Activated CD8-positive, alpha-beta T cell treated with anti-CD3 and anti-CD28 coated beads, Interleukin-2, amount 10 ng/mL, durations not matched to agents 7 days and 5 days (primary cell): ENCODE measurements around the gene OR2L8. TPM values are rescaled to one million over a fixed set of nuclear protein-coding genes. Genes with fewer than 3 reads are reported as not detected.

Source experiments
- ATAC-seq: fragments of 150-1000 bp; cut with Tn5 transposase; one replicate; pipeline ENCODE4 v1.10.0; 2021; ENCODE audit warnings: moderate library complexity
- CTCF ChIA-PET: fragments of 350-600 bp; sonication (Branson Sonifier 250); formaldehyde crosslinking; loops from one replicate; lab custom pipeline; 2021; ENCODE audit warnings: antibody characterized with exemption; lab: Charles Lee
- POLR2A ChIA-PET: fragments of 350-600 bp; sonication (Branson Sonifier 250); formaldehyde crosslinking; loops from one replicate; lab custom pipeline; 2021; ENCODE audit warnings: antibody characterized with exemption; lab: Charles Lee
- DNase-seq: peaks from one replicate; pipeline ENCODE4 v3.0.0-alpha.2; 2020
- H3K27ac Mint-ChIP-seq: one replicate; pipeline ENCODE4 v1.8.0; 2021; ENCODE audit warnings: mild to moderate bottlenecking, mixed read lengths
- H3K27me3 Mint-ChIP-seq: one replicate; pipeline ENCODE4 v1.8.0; 2021; ENCODE audit warnings: low read depth, mixed read lengths
- H3K36me3 Mint-ChIP-seq: one replicate; pipeline ENCODE4 v1.8.0; 2021; ENCODE audit warnings: low read depth, mixed read lengths
- H3K4me1 Mint-ChIP-seq: one replicate; pipeline ENCODE4 v1.8.0; 2021; ENCODE audit warnings: low read depth, mixed read lengths
- H3K4me3 Mint-ChIP-seq: one replicate; pipeline ENCODE4 v1.8.0; 2021; ENCODE audit warnings: mild to moderate bottlenecking, mixed read lengths
- H3K9me3 Mint-ChIP-seq: one replicate; pipeline ENCODE4 v1.8.0; 2022; ENCODE audit warnings: mixed read lengths; ENCODE audit not compliant: insufficient read depth
- total RNA-seq, 2 experiments: library from RNA; stranded (reverse); gene quantifications; one replicate each; pipeline ENCODE4 v1.2.3, GENCODE V29; 2021

OR2L8 gene, protein sequence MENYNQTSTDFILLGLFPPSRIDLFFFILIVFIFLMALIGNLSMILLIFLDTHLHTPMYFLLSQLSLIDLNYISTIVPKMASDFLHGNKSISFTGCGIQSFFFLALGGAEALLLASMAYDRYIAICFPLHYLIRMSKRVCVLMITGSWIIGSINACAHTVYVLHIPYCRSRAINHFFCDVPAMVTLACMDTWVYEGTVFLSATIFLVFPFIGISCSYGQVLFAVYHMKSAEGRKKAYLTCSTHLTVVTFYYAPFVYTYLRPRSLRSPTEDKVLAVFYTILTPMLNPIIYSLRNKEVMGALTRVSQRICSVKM
- total RNA-seq, result under 1 TPM in 1 of 2 experiments, not detected in 1; 0.29 TPM

DNA sequence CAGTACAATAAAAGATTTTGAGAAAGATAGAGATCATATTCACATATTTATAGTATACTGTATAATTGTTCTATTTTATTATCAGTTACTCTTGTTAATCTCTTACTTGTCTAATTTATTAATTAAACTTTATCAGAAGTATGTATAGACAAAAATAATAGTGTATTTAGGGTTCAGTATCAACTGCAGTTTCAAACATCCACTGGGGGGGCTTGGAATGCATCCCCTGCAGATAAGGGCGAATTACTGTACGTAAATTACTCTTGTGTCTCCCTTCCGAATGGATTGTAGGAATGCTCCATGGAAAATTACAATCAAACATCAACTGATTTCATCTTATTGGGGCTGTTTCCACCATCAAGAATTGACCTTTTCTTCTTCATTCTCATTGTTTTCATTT is at the start of gene OR2L8:
Gene OR2L8, plus strand, starts transcription at position 301 of the 400 bp plus-strand sequence. Its CDS starts 0 bp downstream, at position 301.
- Mint-ChIP-seq H3K4me3 (no peak within 1 kb of the TSS), H3K4me1 (no peaks in the 10 kb centered on the region), H3K36me3 (no peaks in the 10 kb centered on the region), H3K27ac (no peak within 1 kb of the TSS), H3K27me3 (no peaks in the 10 kb centered on the region), H3K9me3 (no peaks in the 10 kb centered on the region)
- ChIA-PET CTCF (no interaction called here), POLR2A (no interaction called here)
- DNase-seq, result no peak
- no peak for ATAC-seq

DNA sequence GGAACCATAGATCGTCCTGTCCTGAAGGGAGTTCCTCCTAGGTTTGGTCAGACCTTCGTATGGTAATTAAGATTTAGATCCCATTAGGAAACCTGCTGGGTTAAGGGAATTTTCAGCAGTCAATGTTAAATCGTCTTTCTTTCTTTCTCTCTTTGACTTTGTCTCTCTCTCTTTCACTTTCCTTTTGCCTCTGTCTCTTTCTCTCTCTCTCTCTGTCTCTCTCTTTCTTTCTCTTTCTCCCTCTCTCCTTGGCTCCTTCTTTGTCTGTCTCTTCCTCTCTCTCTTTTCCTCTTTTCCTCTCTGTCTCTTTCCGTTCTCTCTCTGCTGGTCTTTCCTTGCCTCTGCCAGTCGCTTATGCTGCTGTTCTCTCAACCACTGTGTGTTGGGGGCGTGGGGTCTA is 44.5 kb upstream of the OR2L8 start:
- H3K9me3 Mint-ChIP-seq, result peaks cover 5% of the 10 kb centered on the region
- peaks cover 3% of the 10 kb centered on the region for H3K27me3 Mint-ChIP-seq
- H3K36me3 Mint-ChIP-seq, result peaks cover 5% of the 10 kb centered on the region
- DNase-seq (no peak), ATAC-seq (no peak)
- ChIA-PET CTCF (no interaction called here), POLR2A (no interaction called here)
- peaks cover 32% of the 10 kb centered on the region for H3K4me1 Mint-ChIP-seq
- H3K27ac Mint-ChIP-seq, result no peak overlapping the region
- no peak overlapping the region for H3K4me3 Mint-ChIP-seq

DNA sequence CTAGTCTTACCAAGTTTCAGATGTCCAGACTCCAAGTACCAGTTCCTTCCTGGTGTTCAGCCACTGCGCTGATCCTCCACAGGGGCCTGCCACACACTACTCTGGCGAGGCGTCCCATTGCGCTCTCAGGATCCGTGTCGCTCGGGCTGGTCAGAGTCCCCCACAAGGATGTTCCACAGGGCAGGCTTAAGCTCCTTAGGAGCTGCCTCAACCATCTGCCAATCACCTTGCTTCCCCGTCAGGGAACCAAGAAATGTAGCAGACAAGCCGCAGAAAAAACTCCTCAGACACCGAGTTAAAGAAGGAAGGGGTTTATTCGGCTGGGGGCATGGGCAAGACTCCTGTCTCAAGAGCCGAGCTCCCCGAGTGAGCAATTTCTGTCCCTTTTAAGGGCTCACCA is 43.5 kb upstream of the OR2L8 start:
- no peak overlapping the region for H3K27ac Mint-ChIP-seq
- no peak overlapping the region for H3K4me3 Mint-ChIP-seq
- ATAC-seq (no peak), DNase-seq (no peak)
- peaks cover 3% of the 10 kb centered on the region for H3K27me3 Mint-ChIP-seq
- no peaks in the 10 kb centered on the region for H3K9me3 Mint-ChIP-seq
- ChIA-PET POLR2A (no interaction called here), CTCF (no interaction called here)
- peaks cover 5% of the 10 kb centered on the region for H3K36me3 Mint-ChIP-seq
- H3K4me1 Mint-ChIP-seq, result peaks cover 32% of the 10 kb centered on the region

DNA sequence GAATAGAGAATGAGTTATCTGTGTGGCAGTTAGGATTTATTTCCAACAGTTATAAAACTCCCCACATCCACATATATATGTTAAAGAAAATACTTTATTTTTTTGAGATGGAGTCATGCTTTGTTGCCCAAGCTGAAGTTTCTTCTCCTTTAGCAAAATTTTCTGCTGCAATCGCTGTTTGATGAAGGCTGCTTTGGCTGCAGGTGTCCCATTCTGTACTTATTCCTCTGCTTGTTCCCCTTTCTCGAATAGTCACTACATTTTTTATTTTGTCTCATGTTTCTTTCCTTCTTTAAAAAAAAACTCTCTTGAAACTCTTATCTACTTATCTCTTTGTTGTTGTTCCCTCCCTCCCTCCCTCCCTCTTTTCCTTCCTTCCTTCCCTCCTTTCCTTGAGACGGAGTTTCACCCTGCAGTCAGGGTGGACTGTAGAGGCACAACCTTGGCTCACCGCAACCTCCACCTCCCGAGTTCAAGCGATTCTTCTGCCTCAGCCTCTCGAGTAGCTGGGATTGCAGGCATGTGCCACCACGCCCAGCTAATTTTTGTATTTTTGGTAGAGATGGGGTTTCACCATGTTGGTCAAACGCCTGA is 42.7 kb upstream of the OR2L8 start:
- DNase-seq (no peak), ATAC-seq (peak; percentile 56)
- H3K9me3 Mint-ChIP-seq, result no peaks in the 10 kb centered on the region
- peaks cover 3% of the 10 kb centered on the region for H3K27me3 Mint-ChIP-seq
- ChIA-PET POLR2A (no interaction called here), CTCF (no interaction called here)
- peaks cover 5% of the 10 kb centered on the region for H3K36me3 Mint-ChIP-seq
- H3K4me3 Mint-ChIP-seq, result peak overlapping the region; percentile 72
- H3K27ac Mint-ChIP-seq, result peak overlapping the region; percentile 79
- H3K4me1 Mint-ChIP-seq, result peaks cover 32% of the 10 kb centered on the region

DNA sequence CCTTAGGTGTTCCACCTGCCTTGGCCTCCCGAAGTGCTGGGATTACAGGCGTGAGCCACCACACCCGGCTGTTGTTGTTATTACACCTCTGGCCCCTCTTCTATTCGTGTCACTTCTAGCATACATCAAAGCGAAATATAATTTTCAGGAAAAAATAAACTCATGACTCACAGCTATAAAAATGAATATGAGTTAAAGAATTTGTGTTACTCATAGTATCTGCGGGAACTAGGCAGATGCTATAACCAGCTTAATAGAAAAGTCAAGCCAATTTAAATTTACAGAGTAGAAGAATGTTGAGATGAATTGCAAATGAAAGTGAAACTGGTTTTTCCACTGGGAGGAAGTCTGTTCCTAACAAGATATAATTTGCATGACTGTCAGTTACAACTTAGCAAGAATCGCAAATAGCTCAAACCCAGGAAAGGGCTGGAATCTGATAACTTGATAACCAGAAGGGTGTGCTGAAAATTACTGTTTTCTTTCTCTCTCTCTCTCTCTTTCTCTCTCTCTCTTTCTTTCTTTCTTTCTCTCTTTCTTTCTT is 42.1 kb upstream of the OR2L8 start:
- peak overlapping the region; percentile 72 for H3K4me3 Mint-ChIP-seq
- H3K36me3 Mint-ChIP-seq, result peaks cover 5% of the 10 kb centered on the region
- peaks cover 32% of the 10 kb centered on the region for H3K4me1 Mint-ChIP-seq
- ChIA-PET CTCF (no interaction called here), POLR2A (no interaction called here)
- H3K27ac Mint-ChIP-seq, result peak overlapping the region; percentile 79
- DNase-seq (no peak), ATAC-seq (peak; percentile 78)
- H3K27me3 Mint-ChIP-seq, result peaks cover 3% of the 10 kb centered on the region
- H3K9me3 Mint-ChIP-seq, result no peaks in the 10 kb centered on the region

DNA sequence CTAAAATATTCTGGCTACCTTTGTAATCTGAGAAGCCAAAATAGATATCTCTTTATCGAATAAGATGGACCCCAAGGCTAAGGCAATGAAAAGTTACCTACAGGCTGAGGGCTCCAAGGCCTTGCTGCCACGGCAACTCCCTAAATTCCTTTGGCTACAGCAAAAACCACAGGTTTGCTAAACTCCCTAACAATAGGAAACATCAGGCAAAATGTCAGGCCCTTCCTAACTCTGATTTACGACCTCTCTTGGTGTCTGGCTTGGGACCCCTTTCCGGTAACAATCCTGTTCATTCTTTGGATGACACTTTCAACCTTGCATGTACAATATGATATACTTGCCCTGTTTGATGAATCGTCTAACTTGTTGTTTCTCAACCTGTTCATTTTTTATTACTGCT is 39.9 kb upstream of the OR2L8 start:
- peaks cover 3% of the 10 kb centered on the region for H3K27me3 Mint-ChIP-seq
- CTCF ChIA-PET, result no interaction called here

DNA sequence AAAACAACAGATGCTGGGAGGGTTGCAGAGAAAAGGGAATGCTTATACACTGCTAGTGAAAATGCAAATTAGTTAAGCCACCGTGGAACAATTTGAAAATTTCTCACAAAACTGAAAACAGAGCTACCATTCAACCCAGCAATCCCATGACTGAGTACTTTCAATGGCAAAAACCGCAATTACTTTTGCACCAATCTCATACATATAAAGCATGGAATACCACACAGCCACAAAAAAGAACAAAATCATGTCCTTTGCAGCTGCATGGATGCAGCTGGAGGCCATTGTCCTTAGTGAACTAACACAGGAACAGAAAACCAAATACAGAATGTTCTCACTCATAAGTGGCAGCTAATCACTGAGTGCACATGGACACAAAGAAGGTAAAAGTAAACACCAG is 34.9 kb upstream of the OR2L8 start:
- Mint-ChIP-seq H3K4me1 (no peaks in the 10 kb centered on the region), H3K4me3 (no peak overlapping the region), H3K27ac (no peak overlapping the region), H3K9me3 (no peaks in the 10 kb centered on the region), H3K36me3 (no peaks in the 10 kb centered on the region), H3K27me3 (peaks cover 2% of the 10 kb centered on the region)
- DNase-seq (no peak), ATAC-seq (no peak)
- POLR2A ChIA-PET, result no interaction called here
- CTCF ChIA-PET, result no interaction called here

More for the DNA sequence above, 39.9 kb upstream of the OR2L8 start:
- ATAC-seq (no peak), DNase-seq (no peak)
- peaks cover 32% of the 10 kb centered on the region for H3K4me1 Mint-ChIP-seq
- POLR2A ChIA-PET, result no interaction called here
- H3K27ac Mint-ChIP-seq, result no peak overlapping the region
- H3K4me3 Mint-ChIP-seq, result no peak overlapping the region
- H3K36me3 Mint-ChIP-seq, result peaks cover 5% of the 10 kb centered on the region
- H3K9me3 Mint-ChIP-seq, result no peaks in the 10 kb centered on the region

DNA sequence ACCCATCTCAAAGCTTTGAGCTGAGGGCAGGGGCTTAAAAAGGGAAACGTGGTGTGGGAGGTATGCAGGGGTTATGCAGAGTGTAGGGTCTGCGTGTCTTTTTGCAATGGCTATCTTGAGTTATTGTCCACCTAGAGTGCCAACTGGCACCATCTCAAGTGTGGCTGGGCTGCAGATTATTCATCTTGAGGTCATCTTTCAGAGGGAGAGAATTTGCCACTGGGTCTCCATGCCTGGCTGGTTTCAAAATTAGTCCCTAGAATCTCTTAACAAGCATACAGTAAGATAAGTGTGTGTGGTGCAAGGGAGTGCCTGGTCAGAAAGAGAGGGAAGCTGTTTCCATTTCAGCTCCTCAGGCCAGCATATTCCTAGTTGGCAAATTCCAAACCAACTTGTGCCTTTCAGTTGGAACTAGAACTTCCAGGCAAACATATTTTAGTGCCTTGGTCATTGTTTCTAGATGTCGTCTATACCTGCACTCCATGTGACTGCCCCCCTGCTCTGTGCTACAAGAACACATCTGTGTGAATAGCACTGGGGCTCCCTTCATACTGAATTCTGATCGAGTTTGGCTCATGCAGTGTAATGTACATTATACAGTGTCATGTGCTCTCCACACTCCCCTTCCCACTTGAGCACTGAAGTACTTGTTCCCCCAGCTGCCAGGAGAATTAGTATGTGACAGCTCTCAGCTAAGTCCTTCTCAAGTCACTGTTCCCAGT is 33.6 kb upstream of the OR2L8 start:
- Mint-ChIP-seq H3K4me1 (no peaks in the 10 kb centered on the region), H3K9me3 (no peaks in the 10 kb centered on the region), H3K27me3 (peaks cover 2% of the 10 kb centered on the region), H3K4me3 (no peak overlapping the region), H3K27ac (no peak overlapping the region), H3K36me3 (no peaks in the 10 kb centered on the region)
- ChIA-PET POLR2A (no interaction called here), CTCF (interaction anchor here (0.7 kb wide), 1 partner anchor 21 kb away, joined by 4 read pairs; no protein-coding TSS in a partner anchor)
- ATAC-seq, result no peak
- no peak for DNase-seq

DNA sequence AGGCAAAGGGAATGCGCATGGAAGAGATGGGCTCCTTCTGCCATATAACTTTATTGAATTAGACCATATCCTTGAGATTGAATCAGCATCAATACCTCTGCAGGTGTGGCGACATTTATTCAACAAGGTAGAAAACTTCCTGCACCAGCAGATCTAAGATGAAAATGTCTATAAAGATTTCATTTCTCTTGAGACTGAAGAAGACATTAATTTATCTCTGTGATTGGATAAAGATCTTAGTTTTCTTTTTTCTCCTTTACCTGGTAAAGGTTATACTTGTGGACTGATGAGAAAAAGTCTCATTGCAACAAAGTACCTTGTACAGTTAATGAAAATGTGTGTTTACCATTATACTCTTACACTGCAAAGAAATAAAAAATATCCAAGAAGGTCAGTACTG is 28.7 kb upstream of the OR2L8 start, which contains the start of gene OR2T8:
Gene OR2T8, plus strand, starts transcription at position 301 of the 400 bp plus-strand sequence. CDS start 766 bp downstream, outside the sequence.
- DNase-seq (no peak), ATAC-seq (no peak)
- no peak within 1 kb of the TSS for H3K27ac Mint-ChIP-seq
- no peaks in the 10 kb centered on the region for H3K27me3 Mint-ChIP-seq
- no peaks in the 10 kb centered on the region for H3K36me3 Mint-ChIP-seq
- CTCF ChIA-PET, result no interaction called here
- H3K4me3 Mint-ChIP-seq, result no peak within 1 kb of the TSS
- POLR2A ChIA-PET, result no interaction called here
- no peaks in the 10 kb centered on the region for H3K4me1 Mint-ChIP-seq
- no peaks in the 10 kb centered on the region for H3K9me3 Mint-ChIP-seq

DNA sequence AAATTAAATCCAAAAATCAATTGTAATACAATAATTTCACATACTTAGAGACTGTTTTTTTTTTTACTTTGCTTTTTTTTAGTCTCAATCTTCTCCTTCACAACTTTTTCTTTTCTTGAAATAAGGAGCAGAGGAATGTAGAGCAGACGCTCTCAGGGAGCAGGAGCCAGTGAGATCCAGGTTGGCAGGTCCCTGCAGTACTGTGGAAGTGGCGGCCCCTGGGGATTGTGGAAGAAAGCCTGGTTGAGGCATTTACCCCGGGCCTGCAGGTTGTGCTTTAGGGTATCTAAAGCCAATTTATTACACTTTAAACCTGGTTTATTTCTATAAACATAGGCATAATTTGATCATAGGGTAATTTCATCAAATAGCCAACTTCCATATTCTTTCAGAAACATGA is 24.7 kb upstream of the OR2L8 start:
- no peaks in the 10 kb centered on the region for H3K4me1 Mint-ChIP-seq
- ChIA-PET CTCF (no interaction called here), POLR2A (no interaction called here)
- H3K4me3 Mint-ChIP-seq, result no peak overlapping the region
- H3K9me3 Mint-ChIP-seq, result no peaks in the 10 kb centered on the region
- DNase-seq (no peak), ATAC-seq (no peak)
- no peaks in the 10 kb centered on the region for H3K27me3 Mint-ChIP-seq
- no peaks in the 10 kb centered on the region for H3K36me3 Mint-ChIP-seq
- H3K27ac Mint-ChIP-seq, result no peak overlapping the region

DNA sequence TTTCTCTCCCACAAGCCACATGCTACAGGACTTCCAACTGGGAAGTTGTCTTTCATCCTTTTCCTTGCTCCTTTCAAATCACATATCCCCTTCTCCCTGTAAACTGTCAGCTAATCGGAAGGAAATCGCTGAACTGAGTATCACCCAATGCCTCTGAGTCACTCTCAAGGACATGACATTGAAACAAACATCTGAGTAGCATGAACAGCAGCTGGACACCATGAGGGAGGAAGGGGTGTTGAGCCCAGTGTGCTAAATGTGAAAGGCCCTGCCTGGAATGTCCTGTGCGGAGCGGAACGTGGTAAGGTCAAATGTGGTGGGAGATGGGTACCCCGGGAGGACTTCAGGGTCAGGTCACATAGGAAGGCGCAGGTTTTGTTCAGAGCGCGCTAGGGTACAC is 23.8 kb upstream of the OR2L8 start, which contains the start of gene OR2AJ1:
Gene OR2AJ1, plus strand, starts transcription at position 22 of the 400 bp plus-strand sequence. CDS start 8,880 bp downstream, outside the sequence.
- Mint-ChIP-seq H3K36me3 (no peaks in the 10 kb centered on the region), H3K4me1 (no peaks in the 10 kb centered on the region), H3K27me3 (no peaks in the 10 kb centered on the region), H3K4me3 (no peak within 1 kb of the TSS), H3K9me3 (no peaks in the 10 kb centered on the region), H3K27ac (no peak within 1 kb of the TSS)
- DNase-seq, result no peak
- ATAC-seq, result no peak
- ChIA-PET CTCF (no interaction called here), POLR2A (no interaction called here)

DNA sequence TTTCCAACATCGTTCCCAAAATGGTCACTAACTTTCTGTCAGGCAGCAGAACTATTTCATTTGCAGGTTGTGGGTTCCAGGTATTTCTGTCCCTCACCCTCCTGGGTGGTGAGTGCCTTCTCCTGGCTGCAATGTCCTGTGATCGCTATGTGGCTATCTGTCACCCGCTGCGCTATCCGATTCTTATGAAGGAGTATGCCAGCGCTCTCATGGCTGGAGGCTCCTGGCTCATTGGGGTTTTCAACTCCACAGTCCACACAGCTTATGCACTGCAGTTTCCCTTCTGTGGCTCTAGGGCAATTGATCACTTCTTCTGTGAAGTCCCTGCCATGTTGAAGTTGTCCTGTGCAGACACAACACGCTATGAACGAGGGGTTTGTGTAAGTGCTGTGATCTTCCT is 14.7 kb upstream of the OR2L8 start:
- H3K9me3 Mint-ChIP-seq, result no peaks in the 10 kb centered on the region
- H3K4me1 Mint-ChIP-seq, result no peaks in the 10 kb centered on the region
- H3K27me3 Mint-ChIP-seq, result no peaks in the 10 kb centered on the region
- DNase-seq (no peak), ATAC-seq (no peak)
- H3K36me3 Mint-ChIP-seq, result no peaks in the 10 kb centered on the region
- H3K4me3 Mint-ChIP-seq, result no peak overlapping the region
- ChIA-PET CTCF (no interaction called here), POLR2A (no interaction called here)
- H3K27ac Mint-ChIP-seq, result no peak overlapping the region
